LNCaP clone FGC (cell line): ENCODE data around the gene ATRIP.
A peak's percentile ranks its signal among the peaks of the same experiment; 100 is the strongest.
"Not testable (repeated sequence)": the region's sequence is repeated elsewhere in the genome, so short reads cannot be mapped to it uniquely, and the experiment has no call there.

Source experiments
- DNase-seq: peaks from one replicate; pipeline ENCODE4 v3.0.0-alpha.2; 2011; ENCODE audit warnings: low read depth
- H3K4me3 ChIP-seq: 2 replicates; pipeline ENCODE4 v1.5.1; 2011; ENCODE audit warnings: mild to moderate bottlenecking, low read depth, low read length, control low read depth
- CTCF ChIP-seq: IDR thresholded peaks from 2 replicates; pipeline ENCODE4 v1.5.1; 2012; ENCODE audit warnings: mild to moderate bottlenecking; ENCODE audit not compliant: control insufficient read depth, insufficient read depth; ENCODE audit errors: extremely low read depth

Gene ATRIP

GRCh38 chr3:48456456-48456855 is 9.9 kb downstream of the ATRIP start:
- no peak for TF ChIP-seq CTCF
- no peak overlapping the region for H3K4me3 ChIP-seq
- DNase-seq, result no peak

GRCh38 chr3:48459331-48459730 is 12.8 kb downstream of the ATRIP start:
- DNase-seq, result no peak

GRCh38 chr3:48459773-48460516 is 13.4 kb downstream of the ATRIP start:
- H3K4me3 ChIP-seq, result no peak overlapping the region
- no peak for TF ChIP-seq CTCF
- no peak for DNase-seq

More at GRCh38 chr3:48459331-48459730, 12.8 kb downstream of the ATRIP start:
- TF ChIP-seq CTCF, result no peak
- no peak overlapping the region for H3K4me3 ChIP-seq

- no peak for DNase-seq
- no peak overlapping the region for H3K4me3 ChIP-seq
- TF ChIP-seq CTCF, result no peak
Measured at GRCh38 chr3:48460517-48460902, 14.0 kb downstream of the ATRIP start.

GRCh38 chr3:48461767-48462166 is 15.2 kb downstream of the ATRIP start:
- not testable (repeated sequence) for H3K4me3 ChIP-seq, DNase-seq

GRCh38 chr3:48463703-48464102 is 17.2 kb downstream of the ATRIP start:
- TF ChIP-seq CTCF, result no peak

GRCh38 chr3:48464713-48465221 is 18.2 kb downstream of the ATRIP start:
- peak overlapping the region; percentile 32 for H3K4me3 ChIP-seq
- DNase-seq, result no peak
- TF ChIP-seq CTCF, result no peak

More at GRCh38 chr3:48463703-48464102, 17.2 kb downstream of the ATRIP start:
- H3K4me3 ChIP-seq, result no peak overlapping the region
- DNase-seq, result no peak
